LNCAP (cell line): Measurements from ENCODE around the gene ATP5F1D.

ENCODE experiments used
- TF ChIP-seq, protein P1 (sequence below): fragments of 450-650 bp; IDR thresholded peaks from 2 replicates; pipeline ENCODE4 v1.5.1; 2017; ENCODE audit warnings: mild to moderate bottlenecking

The ATP5F1D gene

GRCh38 chr19:1264801-1265614, 23.5 kb downstream of the ATP5F1D start:
- TF ChIP-seq, protein P1, sequence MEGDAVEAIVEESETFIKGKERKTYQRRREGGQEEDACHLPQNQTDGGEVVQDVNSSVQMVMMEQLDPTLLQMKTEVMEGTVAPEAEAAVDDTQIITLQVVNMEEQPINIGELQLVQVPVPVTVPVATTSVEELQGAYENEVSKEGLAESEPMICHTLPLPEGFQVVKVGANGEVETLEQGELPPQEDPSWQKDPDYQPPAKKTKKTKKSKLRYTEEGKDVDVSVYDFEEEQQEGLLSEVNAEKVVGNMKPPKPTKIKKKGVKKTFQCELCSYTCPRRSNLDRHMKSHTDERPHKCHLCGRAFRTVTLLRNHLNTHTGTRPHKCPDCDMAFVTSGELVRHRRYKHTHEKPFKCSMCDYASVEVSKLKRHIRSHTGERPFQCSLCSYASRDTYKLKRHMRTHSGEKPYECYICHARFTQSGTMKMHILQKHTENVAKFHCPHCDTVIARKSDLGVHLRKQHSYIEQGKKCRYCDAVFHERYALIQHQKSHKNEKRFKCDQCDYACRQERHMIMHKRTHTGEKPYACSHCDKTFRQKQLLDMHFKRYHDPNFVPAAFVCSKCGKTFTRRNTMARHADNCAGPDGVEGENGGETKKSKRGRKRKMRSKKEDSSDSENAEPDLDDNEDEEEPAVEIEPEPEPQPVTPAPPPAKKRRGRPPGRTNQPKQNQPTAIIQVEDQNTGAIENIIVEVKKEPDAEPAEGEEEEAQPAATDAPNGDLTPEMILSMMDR, result no peak

GRCh38 chr19:1265615-1266128, 24.1 kb downstream of the ATP5F1D start:
- TF ChIP-seq, protein P1, result no peak

GRCh38 chr19:1266129-1266915, 24.8 kb downstream of the ATP5F1D start:
- TF ChIP-seq, protein P1, result no peak

DNA sequence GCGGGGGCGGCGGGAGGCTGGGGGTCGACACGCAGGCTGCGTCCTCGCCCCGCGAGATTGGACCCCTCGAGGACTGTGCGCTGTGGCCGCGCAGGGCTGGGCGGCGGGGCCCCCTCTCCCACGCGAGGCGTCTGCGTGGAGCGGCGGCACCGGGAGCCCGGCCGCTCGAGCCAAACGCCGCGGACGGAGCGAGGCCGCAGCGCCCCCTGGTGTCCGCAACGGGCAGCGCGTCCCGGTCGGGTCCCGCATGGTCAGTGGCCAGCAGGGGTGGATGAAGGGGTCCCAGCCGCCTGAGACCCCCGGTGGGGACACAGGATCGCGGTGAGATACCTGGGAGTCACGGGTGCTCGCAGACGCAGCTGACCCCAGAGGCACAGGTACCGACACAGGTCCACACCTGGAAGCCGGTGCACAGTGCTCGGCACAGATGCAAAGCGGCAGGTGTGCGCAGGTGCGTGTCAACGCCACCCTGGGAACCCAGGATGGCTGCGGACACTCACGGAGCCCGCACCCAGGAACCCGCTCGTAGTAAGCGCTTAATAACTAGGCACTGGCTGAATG, 25.4 kb downstream of the ATP5F1D start:
- TF ChIP-seq, protein P1, result peak; percentile 98

DNA sequence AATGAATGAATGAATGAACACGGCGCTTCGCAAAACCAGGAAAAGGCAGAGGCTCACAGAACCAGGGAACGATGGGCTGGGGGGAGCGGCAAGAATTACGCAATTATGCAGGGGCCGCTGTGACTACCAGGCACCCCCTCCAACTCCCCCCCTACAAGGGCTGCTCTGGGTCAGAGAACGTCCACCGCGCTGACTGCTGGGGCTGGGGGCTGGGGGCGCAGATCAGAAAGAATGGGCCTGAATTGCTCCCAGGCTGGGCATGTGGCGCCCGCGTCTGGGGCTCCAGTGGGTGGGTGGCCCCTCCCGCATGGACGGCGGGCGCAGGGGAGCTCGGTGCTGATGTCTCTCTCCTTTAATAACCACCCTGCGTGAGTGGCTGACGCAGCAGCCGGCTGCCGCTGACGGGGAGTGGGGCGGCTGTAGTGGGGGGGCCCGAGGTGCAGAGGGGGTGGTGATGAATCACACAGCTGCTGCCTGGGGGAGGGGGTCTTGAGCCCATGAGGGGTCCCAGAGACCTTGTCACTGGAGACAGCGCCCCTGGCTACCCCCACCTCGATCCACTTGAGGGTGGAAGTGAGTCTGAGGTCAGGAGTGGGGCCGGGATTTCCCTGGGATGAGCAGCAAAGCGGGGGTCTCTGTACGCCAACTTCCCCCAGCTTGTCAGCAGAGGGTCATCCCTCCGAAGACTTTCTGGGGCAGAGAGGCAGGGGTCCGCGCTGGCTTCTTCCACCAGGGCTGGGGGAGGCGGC, 26.1 kb downstream of the ATP5F1D start:
- TF ChIP-seq, protein P1, result no peak

DNA sequence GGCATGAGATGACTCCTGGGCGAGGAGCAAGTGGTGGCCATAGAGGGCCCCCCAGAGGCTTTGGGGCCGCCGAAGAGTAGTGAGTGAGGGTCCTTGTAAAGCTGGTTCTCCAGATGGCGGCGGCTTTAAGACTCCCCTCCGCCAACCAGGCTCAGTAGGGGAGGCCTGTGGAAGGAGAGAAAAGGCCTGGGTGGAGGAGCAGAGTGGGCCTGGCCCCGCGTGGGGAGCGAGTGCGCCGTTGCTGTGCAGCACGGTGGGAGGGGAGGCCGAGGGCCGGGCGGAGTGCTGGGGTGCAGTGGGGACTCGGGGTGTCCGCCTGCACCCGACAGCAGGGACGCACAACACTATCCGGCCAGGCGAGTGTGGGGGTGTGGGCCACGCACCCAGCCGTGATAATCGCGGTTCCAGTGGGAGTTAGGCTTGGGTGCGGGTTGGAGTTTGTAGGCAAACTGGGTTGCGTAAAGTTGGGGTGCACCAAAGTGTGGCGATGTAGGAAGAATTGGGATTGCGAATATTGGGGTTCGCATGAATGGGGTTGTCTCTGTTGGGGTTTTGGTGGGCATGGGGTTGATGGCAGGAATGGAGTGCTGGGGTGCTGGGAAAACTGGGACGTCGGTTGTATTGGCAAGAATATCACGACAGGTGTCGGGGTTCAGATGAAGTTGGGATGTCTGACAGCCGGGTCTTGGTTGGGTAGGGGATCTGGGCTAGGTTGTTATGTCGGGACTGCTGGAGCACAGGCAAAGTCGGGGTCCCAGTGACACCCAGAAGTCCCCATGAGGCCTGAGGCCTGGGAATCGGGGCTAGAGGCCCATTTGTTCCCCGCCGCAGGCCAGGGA, 26.9 kb downstream of the ATP5F1D start:
- TF ChIP-seq, protein P1, result no peak
